Spleen (tissue), 11 donors: ENCODE data around the gene MAP4K4. TPM values are rescaled to one million over a fixed set of nuclear protein-coding genes. Genes with fewer than 3 reads are reported as not detected.

Source experiments
- DNase-seq: peaks from one replicate; pipeline ENCODE4 v3.0.0-alpha.2; 2020
- H3K27ac ChIP-seq, 8 donors: fragments of 200-600 bp; sonication (generic) in 7 of 8; 1 replicate in 4 of 8; 2 replicates in 4 of 8; pipeline versions ENCODE4 v1.5.0 to v1.8.0; 2016 to 2021; ENCODE audit warnings: inconsistent platforms in 4 of 8, mild to moderate bottlenecking in 4 of 8, moderate library complexity in 1 of 8
- H3K27me3 ChIP-seq, 7 donors: fragments of 200-600 bp; sonication (generic) in 6 of 7; replicated peaks in 1 of 7; 1 replicate in 4 of 7; 2 replicates in 3 of 7; pipeline versions ENCODE4 v1.5.0 to v1.8.0; 2016 to 2021; ENCODE audit warnings: inconsistent platforms in 3 of 7, mild to moderate bottlenecking in 1 of 7
- H3K36me3 ChIP-seq, 6 donors: fragments of 200-600 bp; sonication (generic) in 5 of 6; 1 replicate in 4 of 6; 2 replicates in 2 of 6; pipeline versions ENCODE4 v1.5.0 to v1.8.0; 2016 to 2021; ENCODE audit warnings: inconsistent platforms in 2 of 6
- H3K4me1 ChIP-seq, 6 donors: fragments of 200-600 bp; sonication (generic) in 5 of 6; 1 replicate in 3 of 6; 2 replicates in 3 of 6; pipeline versions ENCODE4 v1.5.0 to v1.8.0; 2016 to 2021; ENCODE audit warnings: inconsistent platforms in 3 of 6
- H3K4me3 ChIP-seq, 8 donors: fragments of 200-600 bp; sonication (generic) in 7 of 8; 1 replicate in 4 of 8; 2 replicates in 4 of 8; pipeline versions ENCODE4 v1.5.0 to v1.8.0; 2016 to 2021; ENCODE audit warnings: inconsistent platforms in 4 of 8, mild to moderate bottlenecking in 4 of 8, moderate library complexity in 2 of 8
- H3K9me3 ChIP-seq, 8 donors: fragments of 200-600 bp; sonication (generic) in 7 of 8; 1 replicate in 4 of 8; 2 replicates in 4 of 8; pipeline versions ENCODE4 v1.5.0 to v1.8.0; 2016 to 2021; ENCODE audit warnings: inconsistent platforms in 4 of 8
- CTCF ChIP-seq, 11 experiments: fragments of 200-600 bp in 7 of 11; fragments of 450-650 bp in 4 of 11; sonication (generic) in 4 of 11; IDR thresholded peaks in 8 of 11; conservative IDR thresholded peaks in 3 of 11; 1 replicate in 7 of 11; 2 replicates in 4 of 11; pipeline versions ENCODE4 v1.4.0 to v1.8.0; 2016 to 2021; ENCODE audit warnings: antibody characterized with exemption in 11 of 11, inconsistent platforms in 4 of 11, mild to moderate bottlenecking in 1 of 11
- POLR2A ChIP-seq, 3 donors: fragments of 450-650 bp; IDR thresholded peaks; one replicate each; pipeline ENCODE4 v1.5.1; 2017; ENCODE audit warnings: antibody characterized with exemption in 3 of 3, mild to moderate bottlenecking in 1 of 3
- POLR2AphosphoS5 ChIP-seq, 3 donors: sonication (generic); formaldehyde crosslinking; IDR thresholded peaks; one replicate each; pipeline ENCODE4 v1.5.1; 2017; ENCODE audit warnings: antibody characterized with exemption in 3 of 3
- WGBS, 5 donors: extraction: QIAGEN DNeasy Blood & Tissue Kit in 3 of 5; methylation state at CpG; one replicate each; pipeline versions ENCODE4 v1.1.5 to v1.1.7; 2013 to 2018; 5-methylcytosine and 5-hydroxymethylcytosine counted together
- intact Hi-C: fragments of 100-400 bp; cut with DNase I; formaldehyde crosslinking; loops from one replicate; pipeline ENCODE4 v1.15.0; 2023; ENCODE audit warnings: low total_unique reads
- polyA plus RNA-seq, 3 donors: library from polyadenylated mRNA; stranded (reverse); fragments of 200-250 nt; gene quantifications; one replicate each; pipeline ENCODE4 v1.2.1, GENCODE V29; 2013
- total RNA-seq, 7 donors: library from RNA; depleted of rRNA in 3 of 7; stranded (reverse); fragments of >200 nt in 3 of 7; fragmentation: NEBNext Ultra II Directional in 4 of 7; extraction: Animal tissue kit (Norgen Biotek cat#: 25700) in 4 of 7; gene quantifications; one replicate each; pipeline versions ENCODE4 v1.1.0 to v1.2.1, GENCODE V29; 2016 to 2021
- donor health status: healthy with polysubstance abuse.
- donor health status: DM: no; HTN: no; CAD: no; lungs with moderate emphysema.
- donor health status: DM: no; HTN: no; CAD: no.
- donor health status: Bipolar disorder and iron deficiency.
- donor health status: healthy.
- donor health status: DM: no; HTN: no; CAD: no.
- donor health status: DM: yes; HTN: yes; CAD: no.

MAP4K4 gene
- total and polyA plus RNA-seq, 10 donors, result 16.7 to 108 (median 71.7) TPM

- H3K36me3 ChIP-seq, result peaks cover 0 to 100% (median 65%) of the 10 kb centered on the region in 6 donors
- DNase-seq, result no peak
- no peak overlapping the region for H3K4me3 ChIP-seq
- intact Hi-C loops, result no loop called here
- no peaks in the 10 kb centered on the region for H3K4me1 ChIP-seq
- no peaks in the 10 kb centered on the region for H3K27me3 ChIP-seq
- TF ChIP-seq POLR2AphosphoS5 (IDR thresholded peaks at IDR 0.05) (peak in 1 of 3 donors; percentile 16), POLR2A (IDR thresholded peaks at IDR 0.05) (no peak)
- 96 to 98% (median 97%) methylated on average over 16 of the region's 16 CpGs for WGBS, 5 donors
- no peak overlapping the region for H3K27ac ChIP-seq
- H3K9me3 ChIP-seq, result no peaks in the 10 kb centered on the region
Observed at GRCh38 chr2:101859604-101860003, 162.1 kb downstream of the MAP4K4 start.

- H3K36me3 ChIP-seq, result peaks cover 0 to 100% (median 70%) of the 10 kb centered on the region in 6 donors
- H3K27ac ChIP-seq, result no peak overlapping the region
- H3K9me3 ChIP-seq, result no peaks in the 10 kb centered on the region
- no peaks in the 10 kb centered on the region for H3K4me1 ChIP-seq
- TF ChIP-seq POLR2A (IDR thresholded peaks at IDR 0.05), result no peak
- TF ChIP-seq POLR2AphosphoS5 (IDR thresholded peaks at IDR 0.05), result no peak
- no peak for TF ChIP-seq CTCF (IDR thresholded peaks at IDR 0.05 in 8 of 11, conservative IDR thresholded peaks at IDR 0.05 in 3 of 11)
- WGBS, 5 donors, result 87 to 94% (median 93%) methylated on average over 5 of the region's 5 CpGs
- H3K27me3 ChIP-seq, result no peaks in the 10 kb centered on the region
- DNase-seq, result no peak
- H3K4me3 ChIP-seq, result no peak overlapping the region
- intact Hi-C loops, result no loop called here
Observed at GRCh38 chr2:101860157-101860556, 162.7 kb downstream of the MAP4K4 start.

- no peak for TF ChIP-seq POLR2AphosphoS5 (IDR thresholded peaks at IDR 0.05)
- no peaks in the 10 kb centered on the region for H3K4me1 ChIP-seq
- H3K4me3 ChIP-seq, result no peak overlapping the region
- intact Hi-C loops, result no loop called here
- DNase-seq, result no peak
- H3K36me3 ChIP-seq, result peaks cover 0 to 100% (median 74%) of the 10 kb centered on the region in 6 donors
- WGBS, 5 donors, result 94 to 97% (median 96%) methylated on average over 8 of the region's 8 CpGs
- no peaks in the 10 kb centered on the region for H3K9me3 ChIP-seq
- no peaks in the 10 kb centered on the region for H3K27me3 ChIP-seq
- no peak overlapping the region for H3K27ac ChIP-seq
Observed at GRCh38 chr2:101860782-101861181, 163.3 kb downstream of the MAP4K4 start.

GRCh38 chr2:101861382-101861781 is 163.9 kb downstream of the MAP4K4 start:
- TF ChIP-seq CTCF (IDR thresholded peaks at IDR 0.05 in 8 of 11, conservative IDR thresholded peaks at IDR 0.05 in 3 of 11) (no peak), POLR2AphosphoS5 (IDR thresholded peaks at IDR 0.05) (no peak), POLR2A (IDR thresholded peaks at IDR 0.05) (no peak)
- H3K36me3 ChIP-seq, result peaks cover 0 to 100% (median 73%) of the 10 kb centered on the region in 6 donors
- intact Hi-C loops, result no loop called here
- no peaks in the 10 kb centered on the region for H3K4me1 ChIP-seq
- H3K27ac ChIP-seq, result no peak overlapping the region
- DNase-seq, result no peak
- H3K27me3 ChIP-seq, result no peaks in the 10 kb centered on the region
- H3K9me3 ChIP-seq, result no peaks in the 10 kb centered on the region
- 89 to 98% (median 93%) methylated on average over 4 of the region's 4 CpGs for WGBS, 5 donors
- H3K4me3 ChIP-seq, result no peak overlapping the region

GRCh38 chr2:101863534-101863933 is 166.0 kb downstream of the MAP4K4 start:
- H3K4me1 ChIP-seq, result no peaks in the 10 kb centered on the region
- 93 to 96% (median 94%) methylated on average over 7 of the region's 7 CpGs for WGBS, 5 donors
- intact Hi-C loops, result no loop called here
- TF ChIP-seq POLR2AphosphoS5 (IDR thresholded peaks at IDR 0.05), result no peak
- TF ChIP-seq POLR2A (IDR thresholded peaks at IDR 0.05), result no peak
- no peak for TF ChIP-seq CTCF (IDR thresholded peaks at IDR 0.05 in 8 of 11, conservative IDR thresholded peaks at IDR 0.05 in 3 of 11)
- H3K4me3 ChIP-seq, result no peak overlapping the region
- H3K27me3 ChIP-seq, result no peaks in the 10 kb centered on the region
- DNase-seq, result no peak
- H3K9me3 ChIP-seq, result no peaks in the 10 kb centered on the region
- peaks cover 0 to 100% (median 87%) of the 10 kb centered on the region in 6 donors for H3K36me3 ChIP-seq
- no peak overlapping the region for H3K27ac ChIP-seq
